RPMI7951 (cell line): ENCODE results near the gene SRPK3. TPM values are rescaled to one million over a fixed set of nuclear protein-coding genes. Genes with fewer than 3 reads are reported as not detected.
A peak's percentile ranks its signal among the peaks of the same experiment; 100 is the strongest.
"Not testable (repeated sequence)": the region's sequence is repeated elsewhere in the genome, so short reads cannot be mapped to it uniquely, and the experiment has no call there.

Experiments used
- DNase-seq: peaks from one replicate; pipeline ENCODE4 v3.0.0-alpha.2; 2012; ENCODE audit warnings: low read depth
- total RNA-seq: library from RNA; depleted of rRNA; stranded (reverse); fragments of >200 nt; shearing (Covaris generic); gene quantifications from 2 replicates; pipeline ENCODE4 v1.2.3, GENCODE V29; 2014

SRPK3 gene
- total RNA-seq, 1 experiment from 2014 or later: 0.12 TPM

DNA sequence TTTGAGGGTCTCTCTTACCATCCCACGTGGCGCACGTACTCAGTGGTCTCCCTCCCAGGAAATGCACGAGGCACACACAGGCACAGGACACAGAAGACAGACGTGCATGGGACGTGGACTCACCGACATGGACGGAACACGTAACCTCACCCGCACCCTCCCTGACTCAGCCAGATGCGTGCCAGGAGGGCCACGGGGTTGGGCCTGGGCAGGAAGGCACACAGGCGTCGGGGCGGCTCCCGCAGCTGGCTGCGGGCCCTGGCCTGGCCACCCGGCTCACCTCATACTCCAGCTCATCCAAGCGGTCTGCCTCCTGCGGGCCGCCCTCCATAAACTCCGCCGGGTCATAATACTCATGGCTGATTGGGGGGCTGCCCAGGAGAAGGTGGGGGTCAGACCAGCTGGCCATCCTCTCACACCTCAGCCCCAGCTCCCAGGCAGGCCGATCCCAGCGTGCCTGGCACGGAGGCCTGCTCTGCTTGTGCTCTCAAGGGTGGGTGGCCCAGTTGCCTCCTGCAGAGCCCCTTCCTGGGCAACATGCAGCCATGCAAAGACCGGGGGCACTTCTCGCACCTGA lies 26.2 kb downstream of the SRPK3 start:
- DNase-seq: no peak

DNA sequence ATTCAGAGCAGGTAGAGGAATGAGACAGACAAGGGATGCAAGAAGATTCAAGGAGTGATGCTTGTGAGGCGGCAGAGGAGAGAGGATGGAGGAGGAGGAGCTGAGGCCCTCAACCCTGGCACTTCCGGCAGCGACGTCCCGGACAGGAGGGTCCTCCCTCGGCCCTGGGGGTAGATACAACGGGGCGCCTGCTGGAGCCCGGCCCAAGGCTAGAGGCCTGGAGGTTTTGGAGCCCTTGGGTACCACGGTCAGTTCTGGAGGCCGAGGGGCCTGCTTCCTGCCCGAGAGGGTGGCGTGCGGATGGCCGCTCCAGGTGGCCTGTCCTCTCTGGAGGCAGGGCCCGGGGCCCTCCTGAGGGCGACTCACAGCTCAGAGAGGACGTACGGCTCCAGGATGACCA lies 27.1 kb downstream of the SRPK3 start:
- DNase-seq: no peak

DNA sequence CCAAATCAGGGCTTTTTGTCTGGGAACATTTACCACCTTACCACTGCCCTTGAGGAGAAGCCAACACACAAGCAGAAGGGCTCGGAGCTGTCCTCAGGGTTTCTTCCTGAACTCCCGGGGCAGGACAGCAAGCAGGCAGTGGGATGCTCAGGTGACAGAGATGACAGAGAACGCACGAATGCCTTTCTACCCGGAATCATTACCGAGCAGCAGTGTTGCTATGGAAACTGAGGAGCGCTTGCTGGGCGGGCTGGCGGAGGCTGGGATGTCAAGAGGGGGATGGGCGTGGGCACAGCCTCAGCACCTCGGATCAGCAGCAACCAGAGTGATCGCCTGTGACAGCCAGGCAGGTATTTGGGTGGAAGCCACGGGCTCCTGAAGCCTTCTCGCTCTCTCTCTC lies 31.4 kb downstream of the SRPK3 start:
- DNase-seq: no peak

DNA sequence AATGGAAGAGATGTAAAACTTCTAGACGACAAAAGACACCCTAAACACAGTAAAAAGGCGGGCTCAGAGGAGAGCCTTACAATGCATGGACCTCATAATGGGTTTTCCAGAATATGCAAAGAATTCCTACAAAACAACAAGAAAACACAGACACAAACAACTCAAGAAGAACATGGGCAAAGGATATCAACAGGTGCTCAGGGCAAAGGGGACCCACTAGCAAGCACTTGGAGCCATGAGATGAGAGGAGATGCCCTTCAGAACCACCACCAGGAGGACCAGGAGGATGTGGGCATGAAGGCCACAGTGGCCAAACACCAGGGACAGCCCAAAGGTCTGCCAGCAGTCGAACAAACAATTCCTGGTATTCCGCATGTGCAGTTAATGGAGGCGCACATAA lies 32.3 kb downstream of the SRPK3 start:
- DNase-seq: no peak

- no peak for DNase-seq
Observed at GRCh38 chrX:153814591-153815315, 33.9 kb downstream of the SRPK3 start.

DNA sequence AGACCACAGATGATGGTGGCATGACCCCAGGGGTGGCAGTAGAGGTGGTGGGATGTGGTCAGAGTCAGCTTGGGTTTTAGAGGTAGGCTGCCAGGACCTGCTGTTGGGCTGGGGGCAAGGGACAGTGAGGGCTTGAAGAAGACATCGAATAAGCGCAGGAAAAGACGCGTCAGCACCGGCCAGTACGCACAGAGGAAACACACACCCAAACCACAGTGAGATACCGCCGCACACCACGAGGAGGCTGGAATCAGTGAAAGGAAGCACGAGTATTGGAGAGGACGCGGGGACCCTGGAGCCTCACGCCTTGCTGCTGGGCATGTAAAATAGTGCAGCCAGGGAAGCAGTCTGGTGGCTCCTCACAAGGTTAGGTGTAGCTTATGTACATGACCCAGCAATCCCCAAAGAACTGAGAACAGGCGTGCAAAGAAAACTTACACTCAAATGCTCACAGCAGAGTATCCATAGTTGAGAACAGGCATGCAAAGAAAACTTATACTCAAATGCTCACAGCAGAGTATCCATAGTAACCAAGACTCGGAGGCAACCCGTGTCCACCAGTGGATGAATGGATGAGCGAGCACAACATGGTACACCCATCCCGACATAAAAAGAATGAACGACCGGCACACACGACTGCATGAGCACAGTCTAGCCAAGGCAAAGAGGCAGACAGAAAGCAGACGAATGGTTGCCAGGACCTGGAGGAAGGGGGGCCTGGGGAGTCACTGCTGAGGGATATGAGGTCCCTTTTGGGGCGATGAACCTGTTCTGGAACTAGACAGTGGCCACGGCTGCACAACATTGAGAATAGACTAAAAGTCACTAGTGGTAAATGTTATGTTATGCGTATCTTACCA lies 36.2 kb downstream of the SRPK3 start:
- DNase-seq: no peak

DNA sequence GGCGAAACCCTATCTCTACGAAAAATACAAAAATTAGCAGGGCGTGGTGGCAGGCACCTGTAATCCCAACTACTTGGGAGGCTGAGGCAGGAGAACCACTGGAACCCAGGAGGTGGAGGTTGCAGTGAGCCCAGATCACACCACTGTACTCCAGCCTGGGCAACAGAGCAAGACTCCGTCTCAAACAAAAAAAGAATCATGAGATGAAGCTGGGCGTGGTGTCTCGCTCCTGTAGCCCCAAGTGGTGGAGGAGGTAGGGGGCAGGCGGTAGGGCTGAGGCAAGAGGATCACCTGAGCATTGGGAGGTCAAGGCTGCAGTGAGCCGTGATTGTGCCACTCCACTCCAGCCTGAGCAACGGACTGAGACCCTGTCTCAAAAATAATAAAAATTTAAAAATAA lies 37.2 kb downstream of the SRPK3 start:
- DNase-seq: not testable (repeated sequence)

DNA sequence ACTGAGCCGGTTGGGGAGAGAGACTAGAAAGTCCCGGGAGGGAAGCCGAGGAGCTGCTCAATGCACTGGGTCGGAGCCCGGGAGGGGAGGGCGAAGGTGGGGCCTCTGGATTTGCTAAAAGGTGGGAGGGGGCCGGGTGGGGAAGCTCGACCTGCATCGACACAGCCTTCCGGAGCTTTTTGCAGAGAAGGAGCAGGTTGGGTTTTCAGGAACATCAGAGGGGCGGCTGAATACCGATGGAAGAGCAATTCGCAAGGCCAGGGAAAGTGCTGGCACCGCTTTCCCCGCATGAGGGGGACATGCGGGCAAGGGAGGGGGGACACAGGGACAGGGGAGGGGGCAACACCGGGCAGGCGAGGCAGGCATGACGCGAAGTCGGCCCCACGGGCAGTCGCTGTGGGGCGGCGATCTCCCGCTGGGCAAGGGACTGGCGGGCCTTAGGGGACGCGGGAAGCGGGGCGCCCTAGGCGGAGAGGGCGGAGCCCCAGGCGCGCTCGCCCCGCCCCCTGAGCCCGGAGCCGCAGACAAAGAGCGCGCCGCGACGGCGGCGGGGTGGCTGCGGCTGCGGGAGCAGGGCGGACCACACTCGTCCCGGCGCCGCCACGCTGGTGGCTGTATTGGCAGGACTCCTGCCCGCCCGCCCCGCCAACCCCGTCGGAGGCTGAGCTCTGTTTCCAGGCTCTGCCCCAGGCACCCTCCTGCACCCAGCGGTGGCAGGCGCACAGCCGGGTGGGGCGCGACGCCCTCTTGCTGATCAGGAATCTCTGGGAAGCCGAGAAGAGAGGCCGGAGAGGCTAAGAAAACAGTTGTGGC lies 37.9 kb downstream of the SRPK3 start:
- DNase-seq: peak; percentile 15

GRCh38 chrX:153819384-153820040 lies 38.7 kb downstream of the SRPK3 start:
- no peak for DNase-seq

DNA sequence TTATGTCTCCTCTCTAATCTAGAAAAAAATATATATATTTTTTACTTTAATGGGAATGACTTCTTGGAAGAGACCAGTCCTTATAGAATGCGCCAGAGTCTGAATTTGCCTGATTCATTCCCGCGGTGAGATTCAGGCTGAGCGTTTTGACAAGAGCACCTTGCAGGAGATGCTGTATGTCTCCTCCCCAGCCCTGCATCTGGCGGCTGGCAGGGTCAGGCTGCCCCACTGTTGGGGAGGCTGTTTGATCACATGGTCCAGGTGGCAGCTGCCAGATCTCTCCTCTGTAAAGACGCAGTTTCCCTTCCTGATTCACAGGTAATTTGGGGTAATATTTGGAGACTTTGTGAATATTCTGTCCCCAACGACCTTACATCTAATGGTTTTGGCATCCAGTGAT lies 39.8 kb downstream of the SRPK3 start:
- no peak for DNase-seq

- no peak for DNase-seq
Observed at GRCh38 chrX:153821066-153821465, 40.2 kb downstream of the SRPK3 start.

- DNase-seq: no peak
Observed at GRCh38 chrX:153824348-153824747, 43.5 kb downstream of the SRPK3 start.

DNA sequence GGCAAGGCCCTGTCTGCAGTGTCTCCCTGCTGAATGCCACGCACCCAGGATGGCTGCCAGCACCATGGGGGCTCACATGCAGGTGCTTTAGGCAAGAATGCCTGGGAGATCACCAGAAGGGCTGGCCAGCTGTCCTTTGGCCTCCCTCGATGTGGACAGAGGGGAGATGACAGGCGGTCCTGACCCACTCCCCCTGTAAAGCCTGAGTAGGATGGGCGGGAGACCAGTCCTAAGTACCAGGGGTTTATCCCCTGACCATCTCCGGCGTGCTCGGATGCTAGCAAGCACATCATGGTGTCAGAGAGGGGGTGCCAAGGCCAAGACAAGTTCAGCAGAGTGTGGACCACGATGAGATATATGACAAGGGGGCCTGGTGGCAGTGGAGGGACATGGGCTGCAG lies 44.2 kb downstream of the SRPK3 start:
- no peak for DNase-seq

- DNase-seq: no peak
Observed at GRCh38 chrX:153827016-153827415, 46.2 kb downstream of the SRPK3 start.

GRCh38 chrX:153827903-153828302 lies 47.1 kb downstream of the SRPK3 start:
- DNase-seq: no peak

DNA sequence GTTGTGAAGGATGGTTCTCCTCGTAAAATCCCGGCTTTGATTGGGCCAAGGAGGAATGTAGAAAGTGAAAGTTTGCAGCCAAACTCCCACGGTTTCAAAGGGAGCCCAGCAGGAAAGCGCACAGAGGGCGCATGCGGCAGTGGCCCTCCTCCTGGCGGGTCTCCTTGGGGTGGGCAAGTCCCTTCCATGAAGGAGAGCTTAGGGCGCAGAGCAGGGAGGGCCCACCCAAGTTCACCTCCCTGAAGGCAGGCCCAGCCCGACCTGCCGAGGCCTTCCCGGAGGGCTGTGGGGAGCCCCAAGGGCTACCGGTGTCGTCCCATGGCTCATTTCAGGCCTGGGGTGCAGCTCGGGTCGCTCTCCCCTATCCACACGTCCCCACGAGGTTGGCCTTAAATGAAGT lies 47.5 kb downstream of the SRPK3 start:
- DNase-seq: no peak

- DNase-seq: no peak
Observed at GRCh38 chrX:153828723-153829548, 48.1 kb downstream of the SRPK3 start.

- DNase-seq: no peak
Observed at GRCh38 chrX:153829549-153829798, 48.6 kb downstream of the SRPK3 start.

DNA sequence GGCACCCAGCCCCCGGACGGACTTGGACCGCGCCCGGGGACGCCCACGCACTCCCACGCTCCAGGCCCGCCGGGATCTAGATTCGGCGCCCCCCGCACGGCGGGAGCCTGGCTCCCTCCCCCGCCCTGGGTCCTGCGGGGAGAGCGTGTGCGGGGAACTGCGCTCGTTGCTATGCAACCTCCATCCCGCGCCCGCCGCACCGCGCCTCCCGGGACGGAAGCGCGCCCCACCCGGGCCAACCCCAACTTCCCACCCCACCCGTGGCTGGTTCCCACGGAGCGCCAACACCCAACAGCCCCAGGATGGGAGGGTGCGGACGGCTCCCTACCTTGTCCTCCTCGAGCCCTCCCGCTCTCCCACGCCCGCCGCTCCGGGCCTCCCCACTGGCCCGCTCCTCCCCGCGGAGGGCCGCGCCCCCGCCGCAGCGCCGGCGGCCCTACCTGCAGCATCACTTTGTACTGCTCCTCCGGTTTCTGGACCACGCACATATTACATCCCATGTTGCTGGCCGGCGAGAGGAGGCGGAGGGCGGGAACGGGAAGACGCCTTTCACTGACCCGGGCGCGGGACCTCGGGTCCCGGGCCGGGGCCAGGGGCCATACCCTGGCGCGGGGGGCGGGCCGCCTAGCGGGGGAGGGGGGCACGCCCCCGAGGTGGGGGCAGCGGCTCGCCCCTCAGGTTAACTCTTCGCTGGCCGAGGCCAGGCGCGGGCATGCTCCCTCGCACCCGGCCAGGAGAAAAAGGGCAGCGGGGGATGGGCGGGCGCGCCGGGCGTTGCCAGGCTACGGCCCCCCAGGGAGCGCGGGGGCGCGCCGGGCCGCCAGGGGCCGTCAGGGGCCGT lies 49.2 kb downstream of the SRPK3 start, which contains the start of gene PDZD4:
Gene PDZD4, minus strand, starts transcription at position 746 of the 841 bp plus-strand sequence. Its CDS starts 246 bp downstream, at position 500.
- no peak for DNase-seq
